ENCODE measurements around the gene MLLT3.

Gene MLLT3

DNA sequence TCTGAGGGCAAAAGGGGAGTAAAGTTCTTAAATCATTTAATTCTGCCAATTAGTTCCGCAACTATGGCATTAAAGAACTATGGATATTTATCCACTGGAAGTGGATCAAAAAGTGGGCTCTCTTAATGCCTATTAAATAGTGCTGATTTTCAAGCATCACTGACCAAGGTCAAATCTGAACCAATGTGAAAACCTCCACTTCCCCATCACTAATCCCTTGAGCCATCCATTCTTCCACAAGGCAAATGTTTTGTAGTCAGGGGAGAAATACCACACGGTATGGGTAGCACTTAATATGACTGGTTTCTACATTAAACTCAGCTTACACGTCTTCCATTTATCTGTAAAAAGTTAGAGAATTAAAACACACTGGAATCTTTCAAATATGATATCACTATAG is 57.6 kb downstream of the MLLT3 start:
- Histone ChIP-seq H3K9ac (ENCODE audit: low read depth, low read length) (no peak overlapping the region), H3K27me3 (ENCODE audit: control insufficient read depth, insufficient read depth, low read length) (no peaks in the 10 kb centered on the region), H3K9me3 (ENCODE audit: control insufficient read depth, insufficient read depth, low read length) (no peaks in the 10 kb centered on the region), H3K4me3 (ENCODE audit: low read depth, low read length) (no peak overlapping the region), H3K36me3 (ENCODE audit: control insufficient read depth, insufficient read depth, low read length) (no peaks in the 10 kb centered on the region), H3K4me1 (ENCODE audit: control insufficient read depth, insufficient read depth, low read length) (no peaks in the 10 kb centered on the region)

- no peaks in the 10 kb centered on the region for H3K4me1 ChIP-seq (ENCODE audit: control insufficient read depth, insufficient read depth, low read length)
- H3K9ac ChIP-seq (ENCODE audit: low read depth, low read length), result no peak overlapping the region
- no peaks in the 10 kb centered on the region for H3K27me3 ChIP-seq (ENCODE audit: control insufficient read depth, insufficient read depth, low read length)
- no peaks in the 10 kb centered on the region for H3K36me3 ChIP-seq (ENCODE audit: control insufficient read depth, insufficient read depth, low read length)
- no peaks in the 10 kb centered on the region for H3K9me3 ChIP-seq (ENCODE audit: control insufficient read depth, insufficient read depth, low read length)
- no peak overlapping the region for H3K4me3 ChIP-seq (ENCODE audit: low read depth, low read length)
These were observed 58.4 kb downstream of the MLLT3 start for GRCh38 chr9:20563917-20564316.

- H3K27me3 ChIP-seq (ENCODE audit: control insufficient read depth, insufficient read depth, low read length), result no peaks in the 10 kb centered on the region
- H3K36me3 ChIP-seq (ENCODE audit: control insufficient read depth, insufficient read depth, low read length), result no peaks in the 10 kb centered on the region
- H3K9ac ChIP-seq (ENCODE audit: low read depth, low read length), result no peak overlapping the region
- H3K4me3 ChIP-seq (ENCODE audit: low read depth, low read length), result no peak overlapping the region
- no peaks in the 10 kb centered on the region for H3K4me1 ChIP-seq (ENCODE audit: control insufficient read depth, insufficient read depth, low read length)
- H3K9me3 ChIP-seq (ENCODE audit: control insufficient read depth, insufficient read depth, low read length), result no peaks in the 10 kb centered on the region
These were observed 60.2 kb downstream of the MLLT3 start for GRCh38 chr9:20562051-20562450.

GRCh38 chr9:20561531-20561930 is 60.8 kb downstream of the MLLT3 start:
- Histone ChIP-seq H3K27me3 (ENCODE audit: control insufficient read depth, insufficient read depth, low read length) (no peaks in the 10 kb centered on the region), H3K36me3 (ENCODE audit: control insufficient read depth, insufficient read depth, low read length) (no peaks in the 10 kb centered on the region), H3K9me3 (ENCODE audit: control insufficient read depth, insufficient read depth, low read length) (no peaks in the 10 kb centered on the region), H3K4me1 (ENCODE audit: control insufficient read depth, insufficient read depth, low read length) (no peaks in the 10 kb centered on the region), H3K9ac (ENCODE audit: low read depth, low read length) (no peak overlapping the region), H3K4me3 (ENCODE audit: low read depth, low read length) (no peak overlapping the region)

DNA sequence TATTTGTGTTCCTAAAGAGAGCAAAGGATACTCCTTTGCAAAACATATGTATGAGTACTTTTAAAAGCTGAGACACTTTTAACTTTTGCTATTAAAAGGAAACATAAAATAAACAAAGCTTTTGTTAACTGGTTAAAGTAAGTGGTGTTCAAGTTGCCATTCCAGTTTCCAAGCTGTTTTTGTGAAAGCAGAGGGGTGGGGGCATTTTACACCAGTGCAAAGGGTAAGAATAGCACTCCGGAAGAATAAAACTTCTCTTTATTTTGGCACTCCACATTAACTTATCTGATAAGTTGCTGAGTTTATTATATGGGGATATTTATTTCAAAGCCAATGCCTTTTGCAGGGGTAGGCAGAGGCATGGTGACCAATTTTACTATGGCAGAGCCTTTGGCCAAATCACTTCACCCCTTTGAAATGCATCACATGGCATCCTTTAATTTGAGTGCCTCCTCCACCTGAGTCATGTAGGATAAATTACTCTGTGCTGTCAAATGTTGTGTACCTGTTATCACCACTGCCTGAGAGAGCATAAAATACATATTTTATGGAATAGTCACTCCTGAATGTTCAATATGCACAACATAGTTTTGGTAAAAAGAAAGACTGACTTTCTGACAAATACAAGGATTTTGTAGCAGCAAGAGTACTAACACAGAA is 62.9 kb downstream of the MLLT3 start:
- Histone ChIP-seq H3K9ac (ENCODE audit: low read depth, low read length) (no peak overlapping the region), H3K9me3 (ENCODE audit: control insufficient read depth, insufficient read depth, low read length) (no peaks in the 10 kb centered on the region), H3K27me3 (ENCODE audit: control insufficient read depth, insufficient read depth, low read length) (no peaks in the 10 kb centered on the region), H3K36me3 (ENCODE audit: control insufficient read depth, insufficient read depth, low read length) (no peaks in the 10 kb centered on the region), H3K4me1 (ENCODE audit: control insufficient read depth, insufficient read depth, low read length) (no peaks in the 10 kb centered on the region), H3K4me3 (ENCODE audit: low read depth, low read length) (no peak overlapping the region)

GRCh38 chr9:20558566-20559016 is 63.7 kb downstream of the MLLT3 start:
- Histone ChIP-seq H3K27me3 (ENCODE audit: control insufficient read depth, insufficient read depth, low read length) (no peaks in the 10 kb centered on the region), H3K36me3 (ENCODE audit: control insufficient read depth, insufficient read depth, low read length) (no peaks in the 10 kb centered on the region), H3K4me1 (ENCODE audit: control insufficient read depth, insufficient read depth, low read length) (no peaks in the 10 kb centered on the region), H3K9ac (ENCODE audit: low read depth, low read length) (no peak overlapping the region), H3K4me3 (ENCODE audit: low read depth, low read length) (no peak overlapping the region), H3K9me3 (ENCODE audit: control insufficient read depth, insufficient read depth, low read length) (no peaks in the 10 kb centered on the region)

- Histone ChIP-seq H3K4me3 (ENCODE audit: low read depth, low read length) (no peak overlapping the region), H3K9ac (ENCODE audit: low read depth, low read length) (no peak overlapping the region)
These were observed 64.3 kb downstream of the MLLT3 start for GRCh38 chr9:20557890-20558565.

GRCh38 chr9:20557285-20557684 is 65.0 kb downstream of the MLLT3 start:
- Histone ChIP-seq H3K9me3 (ENCODE audit: control insufficient read depth, insufficient read depth, low read length) (no peaks in the 10 kb centered on the region), H3K9ac (ENCODE audit: low read depth, low read length) (no peak overlapping the region), H3K4me1 (ENCODE audit: control insufficient read depth, insufficient read depth, low read length) (peaks cover 3% of the 10 kb centered on the region), H3K27me3 (ENCODE audit: control insufficient read depth, insufficient read depth, low read length) (no peaks in the 10 kb centered on the region), H3K36me3 (ENCODE audit: control insufficient read depth, insufficient read depth, low read length) (no peaks in the 10 kb centered on the region), H3K4me3 (ENCODE audit: low read depth, low read length) (no peak overlapping the region)

More at GRCh38 chr9:20557890-20558565, 64.3 kb downstream of the MLLT3 start:
- H3K9me3 ChIP-seq (ENCODE audit: control insufficient read depth, insufficient read depth, low read length), result no peaks in the 10 kb centered on the region
- peaks cover 3% of the 10 kb centered on the region for H3K4me1 ChIP-seq (ENCODE audit: control insufficient read depth, insufficient read depth, low read length)
- no peaks in the 10 kb centered on the region for H3K36me3 ChIP-seq (ENCODE audit: control insufficient read depth, insufficient read depth, low read length)
- H3K27me3 ChIP-seq (ENCODE audit: control insufficient read depth, insufficient read depth, low read length), result no peaks in the 10 kb centered on the region

DNA sequence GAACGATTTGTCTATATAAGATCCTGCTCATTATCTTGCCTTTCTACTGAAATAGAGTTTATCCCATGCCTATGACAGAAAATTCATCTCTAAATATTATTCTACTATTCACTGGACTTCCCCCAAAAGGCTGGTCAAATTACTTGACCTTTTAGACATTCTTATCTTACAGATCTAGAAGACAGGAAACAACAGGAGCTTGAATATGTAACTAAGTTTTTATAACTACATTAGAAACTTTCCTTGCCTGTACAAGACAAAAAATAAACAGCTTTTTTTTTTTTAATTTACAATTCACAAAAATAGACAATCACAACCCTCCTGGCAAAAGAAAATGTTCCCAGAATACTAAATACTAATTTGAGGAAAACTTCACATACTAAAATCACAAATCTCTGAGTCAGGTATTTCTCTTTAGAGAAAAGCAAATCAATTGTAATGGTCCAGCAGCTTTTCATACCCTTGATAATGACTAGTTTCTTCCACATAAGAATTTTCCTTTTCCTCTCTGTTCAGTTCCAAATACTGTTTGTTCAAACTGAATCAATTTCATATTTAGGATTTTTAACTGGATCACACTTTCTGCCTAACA is 68.6 kb downstream of the MLLT3 start:
- H3K36me3 ChIP-seq (ENCODE audit: control insufficient read depth, insufficient read depth, low read length), result no peaks in the 10 kb centered on the region
- H3K4me3 ChIP-seq (ENCODE audit: low read depth, low read length), result no peak overlapping the region
- H3K9ac ChIP-seq (ENCODE audit: low read depth, low read length), result no peak overlapping the region
- no peaks in the 10 kb centered on the region for H3K9me3 ChIP-seq (ENCODE audit: control insufficient read depth, insufficient read depth, low read length)
- peaks cover 3% of the 10 kb centered on the region for H3K4me1 ChIP-seq (ENCODE audit: control insufficient read depth, insufficient read depth, low read length)
- no peaks in the 10 kb centered on the region for H3K27me3 ChIP-seq (ENCODE audit: control insufficient read depth, insufficient read depth, low read length)

DNA sequence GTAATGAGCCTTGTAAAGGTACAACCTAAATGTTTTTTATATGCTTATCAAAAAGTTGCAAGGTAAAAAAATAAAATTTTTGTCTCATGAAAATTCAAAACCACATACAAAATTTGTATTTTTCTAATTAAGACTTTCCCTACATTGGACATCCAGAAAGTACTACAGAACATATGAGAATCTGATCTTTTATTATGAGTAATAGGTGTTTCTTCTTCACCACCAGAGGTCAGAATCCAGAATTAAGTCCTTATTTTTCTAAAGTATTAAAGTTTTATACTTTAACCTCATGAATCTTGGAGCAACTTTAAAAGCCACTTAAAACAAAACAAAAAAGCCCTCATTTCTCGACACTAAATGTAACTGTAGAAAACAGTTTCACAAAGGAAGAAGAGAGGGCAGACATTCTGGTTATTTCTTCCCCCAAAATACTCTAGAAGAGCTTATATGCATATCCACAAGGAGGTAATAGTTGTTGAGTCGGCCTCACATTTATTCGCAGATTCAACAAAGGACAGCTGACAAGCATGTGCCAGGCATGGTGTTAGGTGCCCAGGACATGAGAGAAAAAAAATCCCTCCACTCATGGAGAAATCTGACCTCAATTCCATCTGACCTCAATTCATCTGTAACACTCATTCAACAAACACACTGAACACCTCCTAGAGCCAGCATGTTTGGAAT is 69.3 kb downstream of the MLLT3 start:
- H3K27me3 ChIP-seq (ENCODE audit: control insufficient read depth, insufficient read depth, low read length), result no peaks in the 10 kb centered on the region
- H3K9me3 ChIP-seq (ENCODE audit: control insufficient read depth, insufficient read depth, low read length), result no peaks in the 10 kb centered on the region
- H3K9ac ChIP-seq (ENCODE audit: low read depth, low read length), result no peak overlapping the region
- peaks cover 3% of the 10 kb centered on the region for H3K4me1 ChIP-seq (ENCODE audit: control insufficient read depth, insufficient read depth, low read length)
- H3K4me3 ChIP-seq (ENCODE audit: low read depth, low read length), result no peak overlapping the region
- no peaks in the 10 kb centered on the region for H3K36me3 ChIP-seq (ENCODE audit: control insufficient read depth, insufficient read depth, low read length)

DNA sequence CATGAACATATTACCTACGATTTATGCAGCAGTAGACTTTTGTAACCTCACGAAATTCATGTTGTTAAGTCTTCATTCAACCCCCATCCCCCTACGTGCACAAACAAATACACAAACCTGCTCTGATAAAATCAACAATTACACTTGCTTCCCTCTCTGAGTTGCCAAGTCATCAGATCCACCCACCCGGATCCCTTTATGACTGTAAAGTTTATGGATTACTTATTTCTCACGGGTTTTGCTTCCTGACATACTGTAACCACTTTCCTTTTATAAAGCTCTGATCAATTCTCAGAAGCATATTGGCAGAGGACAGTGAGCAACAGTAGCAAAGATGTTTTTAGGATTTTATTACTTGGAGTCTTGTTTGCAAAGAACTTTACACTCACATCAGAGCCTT is 70.5 kb downstream of the MLLT3 start:
- Histone ChIP-seq H3K27me3 (ENCODE audit: control insufficient read depth, insufficient read depth, low read length) (no peaks in the 10 kb centered on the region), H3K4me3 (ENCODE audit: low read depth, low read length) (no peak overlapping the region), H3K4me1 (ENCODE audit: control insufficient read depth, insufficient read depth, low read length) (peaks cover 3% of the 10 kb centered on the region), H3K9me3 (ENCODE audit: control insufficient read depth, insufficient read depth, low read length) (no peaks in the 10 kb centered on the region), H3K36me3 (ENCODE audit: control insufficient read depth, insufficient read depth, low read length) (no peaks in the 10 kb centered on the region), H3K9ac (ENCODE audit: low read depth, low read length) (no peak overlapping the region)
